HG03139 (cell line): ENCODE data around the gene TET1.
"Not testable (repeated sequence)": the region's sequence is repeated elsewhere in the genome, so short reads cannot be mapped to it uniquely, and the experiment has no call there.

ENCODE experiments used
- ATAC-seq: cut with Tn5 transposase; IDR thresholded peaks from one replicate; pipeline ENCODE4 v1.9.1; 2021; ENCODE audit not compliant: unreplicated experiment

TET1 gene

DNA sequence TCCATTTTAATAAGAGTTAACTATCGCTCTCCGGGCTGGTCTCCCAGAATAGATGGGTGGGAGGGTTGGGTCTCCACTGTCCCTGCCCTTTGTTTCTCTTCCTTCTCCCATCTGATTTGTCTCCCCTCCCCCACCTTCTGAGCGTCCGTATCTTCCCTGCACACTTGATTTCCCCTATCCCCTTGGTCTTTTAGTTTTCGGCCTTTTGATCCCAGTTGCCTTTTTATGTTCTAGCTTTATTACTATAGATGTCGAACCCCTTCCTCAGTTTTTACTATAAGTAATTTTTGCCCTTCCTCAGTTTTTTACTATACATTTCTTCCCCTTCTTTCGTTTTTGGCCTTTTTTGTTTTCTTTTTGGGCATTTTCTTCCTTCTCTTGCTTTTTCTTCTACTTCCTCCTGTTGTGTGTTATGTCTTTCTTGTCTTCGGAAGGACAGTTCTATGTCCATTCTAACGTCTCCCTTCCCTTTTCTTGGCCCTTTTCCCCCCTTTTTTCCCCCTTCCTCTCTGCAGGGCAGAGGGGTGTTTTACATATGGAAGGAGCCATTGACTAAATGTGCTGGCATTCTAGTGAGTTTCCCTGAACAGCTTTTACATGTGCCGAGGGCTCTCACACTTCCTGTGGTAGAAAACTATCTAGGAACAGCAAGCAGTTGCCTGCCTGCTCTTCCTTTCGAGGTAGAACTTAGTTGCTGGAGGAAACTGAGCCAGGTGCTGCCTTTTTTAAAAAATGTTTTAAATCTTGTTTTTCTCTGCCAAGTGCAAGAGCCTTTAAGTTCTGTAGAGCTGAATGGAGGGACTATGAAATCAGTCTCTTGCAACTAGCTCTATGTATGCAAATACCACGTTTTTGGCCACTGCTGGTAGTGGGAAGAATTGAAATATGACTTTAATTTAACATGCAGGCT is 2.8 kb downstream of the TET1 start:
- no peak for ATAC-seq

DNA sequence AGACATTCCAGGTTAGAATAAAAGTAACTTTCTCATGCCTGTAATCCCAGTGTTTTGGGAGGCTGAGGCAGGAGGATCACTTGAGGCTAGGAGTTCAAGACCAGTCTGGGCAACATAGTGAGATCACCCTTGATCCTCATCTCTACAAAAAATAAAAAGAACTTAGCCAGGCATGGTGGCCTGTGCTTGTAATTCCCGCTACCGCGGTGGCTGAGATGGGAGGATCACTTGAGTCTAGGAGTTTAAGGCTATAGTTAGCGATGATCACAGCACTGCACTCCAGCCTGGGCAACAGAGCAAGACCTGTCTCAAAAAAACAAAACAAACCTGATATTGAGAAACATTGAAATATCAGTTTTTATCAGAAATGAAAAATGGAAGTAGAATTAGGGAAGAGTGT is 4.6 kb downstream of the TET1 start:
- ATAC-seq: no peak

GRCh38 chr10:68565658-68566057 is 5.5 kb downstream of the TET1 start:
- no peak for ATAC-seq

DNA sequence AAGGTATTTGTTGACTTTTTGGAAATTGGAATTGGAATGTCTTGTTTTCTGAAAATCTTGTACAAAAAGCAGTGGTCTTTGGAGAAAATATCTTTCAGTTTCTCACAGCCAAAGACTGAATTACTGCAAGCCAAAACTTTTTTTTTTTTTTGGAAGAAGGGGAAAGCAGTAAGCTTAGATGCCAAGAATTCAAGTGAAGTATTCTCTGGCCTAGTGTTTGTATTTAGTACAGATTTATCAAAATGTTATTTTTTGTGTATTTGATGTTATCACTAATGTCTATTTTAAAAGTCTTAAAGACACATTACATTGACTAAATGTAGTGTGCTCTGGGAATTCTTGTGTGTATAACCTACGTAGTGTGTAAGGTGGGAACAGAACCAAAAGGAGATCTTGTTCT is 6.2 kb downstream of the TET1 start:
- no peak for ATAC-seq

DNA sequence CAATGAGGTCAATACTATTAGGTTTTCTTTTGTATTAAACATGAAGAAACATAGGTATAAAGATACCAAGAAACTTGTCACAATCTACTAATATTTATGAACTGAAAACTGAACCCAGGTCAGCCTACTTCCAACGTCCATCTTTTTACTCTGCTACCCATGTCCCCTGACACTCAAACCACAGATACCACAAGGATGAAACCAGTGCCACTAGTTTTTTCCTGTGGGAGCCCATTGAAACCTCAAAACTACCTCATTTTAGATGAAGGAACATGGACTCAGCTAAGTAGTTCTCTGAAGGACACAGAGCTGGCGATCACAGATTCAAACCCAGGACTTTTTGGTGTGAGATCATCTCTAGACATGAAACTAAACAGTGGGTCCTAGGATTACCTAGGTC is 6.8 kb downstream of the TET1 start:
- no peak for ATAC-seq

- no peak for ATAC-seq
These were observed 12.0 kb downstream of the TET1 start for GRCh38 chr10:68572151-68572550.

DNA sequence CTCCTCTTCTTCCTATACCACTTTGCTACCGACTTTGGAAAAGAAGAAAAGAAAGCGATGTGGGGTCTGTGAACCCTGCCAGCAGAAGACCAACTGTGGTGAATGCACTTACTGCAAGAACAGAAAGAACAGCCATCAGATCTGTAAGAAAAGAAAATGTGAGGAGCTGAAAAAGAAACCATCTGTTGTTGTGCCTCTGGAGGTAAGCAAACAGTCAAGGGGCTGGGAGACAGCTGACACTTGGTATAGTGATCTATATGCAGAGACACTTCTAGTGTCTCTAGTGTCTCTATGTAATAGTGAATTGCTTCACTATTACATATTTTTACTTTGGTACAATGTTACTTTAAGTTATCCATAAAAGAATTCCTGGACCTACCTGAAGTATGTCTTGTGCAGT is 13.9 kb downstream of the TET1 start:
- no peak for ATAC-seq

DNA sequence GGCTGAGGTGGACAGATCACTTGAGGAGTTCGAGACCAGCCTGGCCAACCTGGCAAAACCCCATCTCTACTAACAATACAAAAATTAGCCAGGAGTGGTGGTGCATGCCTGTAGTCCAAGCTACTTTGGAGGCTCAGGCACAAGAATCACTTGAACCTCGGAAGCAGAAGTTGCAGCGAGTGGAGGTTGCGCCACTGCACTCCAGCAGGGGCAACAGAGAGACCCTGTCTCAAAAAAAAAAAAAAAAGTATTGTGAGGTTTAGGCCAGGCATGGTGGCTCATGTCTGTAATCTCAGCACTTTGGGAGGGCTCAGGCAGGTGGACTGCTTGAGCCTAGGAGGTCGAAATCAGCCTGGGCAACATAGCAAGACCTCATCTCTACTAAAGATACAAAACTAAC is 16.0 kb downstream of the TET1 start:
- ATAC-seq: no peak

DNA sequence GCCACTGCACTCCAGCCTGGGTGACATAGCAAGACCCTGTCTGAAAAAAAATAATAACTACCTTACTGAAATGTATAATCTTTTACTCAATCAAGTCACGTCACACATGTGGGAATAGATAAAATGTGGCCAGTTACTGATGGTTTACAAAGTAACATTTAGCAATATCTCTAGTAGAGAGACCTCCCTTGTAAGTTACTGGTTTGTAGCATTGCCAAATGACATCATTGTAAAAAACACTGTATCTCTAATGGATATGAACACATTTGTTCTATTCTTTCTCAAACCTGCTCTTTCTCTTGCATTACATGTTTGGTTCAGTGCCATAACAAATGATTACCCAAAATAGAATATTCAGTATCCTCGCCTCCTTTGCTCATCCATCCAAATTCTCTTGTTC is 18.8 kb downstream of the TET1 start:
- ATAC-seq: no peak

DNA sequence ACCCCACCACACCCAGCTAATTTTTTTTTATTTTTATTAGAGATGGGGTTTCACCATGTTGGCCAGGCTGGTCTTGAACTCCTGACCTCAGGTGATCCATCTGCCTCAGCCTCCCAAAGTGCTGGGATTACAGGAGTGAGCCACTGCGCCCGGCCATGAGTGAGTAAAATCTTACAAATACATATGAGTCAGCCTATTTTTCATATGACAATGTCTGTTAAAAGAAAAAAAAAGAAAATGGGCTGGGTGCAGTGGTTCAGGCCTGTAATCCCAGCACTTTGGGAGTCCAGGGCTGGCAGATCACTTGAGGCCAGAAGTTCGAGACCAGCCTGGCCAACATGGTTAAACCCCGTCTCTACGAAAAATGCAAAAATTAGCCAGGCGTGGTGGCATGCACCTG is 24.1 kb downstream of the TET1 start:
- ATAC-seq: not testable (repeated sequence)

DNA sequence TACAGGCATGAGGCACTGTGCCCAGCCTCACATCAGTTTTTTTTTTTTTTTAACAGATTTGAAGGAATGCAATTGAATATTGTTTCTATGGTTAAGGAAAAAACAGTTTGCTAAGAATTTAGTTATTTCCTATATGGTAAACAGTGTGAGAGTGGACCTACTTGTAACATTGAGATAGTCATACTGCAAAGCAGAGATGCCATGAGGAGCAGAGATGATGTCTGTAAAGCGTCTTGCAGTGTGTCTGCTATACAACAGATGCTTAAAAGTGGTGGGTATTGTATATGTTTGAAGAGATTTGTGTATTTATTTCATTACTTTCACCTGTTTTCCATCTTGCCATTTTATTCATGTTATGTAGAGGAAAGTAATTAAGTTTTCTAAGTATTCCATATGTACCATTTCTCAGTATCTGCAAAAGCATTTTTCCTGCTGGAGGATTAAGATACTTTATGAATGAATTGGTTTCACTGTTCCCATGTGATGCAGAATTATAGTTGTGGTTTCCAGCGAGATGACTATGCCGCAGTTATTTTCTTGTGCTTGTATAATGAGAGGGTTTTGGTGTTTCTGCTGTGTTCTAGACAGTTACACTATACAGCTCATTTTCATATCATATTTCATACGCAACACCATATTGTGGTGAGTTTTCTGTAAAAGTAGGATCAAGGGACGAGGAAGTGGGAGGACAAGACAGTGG is 26.6 kb downstream of the TET1 start:
- ATAC-seq: no peak

DNA sequence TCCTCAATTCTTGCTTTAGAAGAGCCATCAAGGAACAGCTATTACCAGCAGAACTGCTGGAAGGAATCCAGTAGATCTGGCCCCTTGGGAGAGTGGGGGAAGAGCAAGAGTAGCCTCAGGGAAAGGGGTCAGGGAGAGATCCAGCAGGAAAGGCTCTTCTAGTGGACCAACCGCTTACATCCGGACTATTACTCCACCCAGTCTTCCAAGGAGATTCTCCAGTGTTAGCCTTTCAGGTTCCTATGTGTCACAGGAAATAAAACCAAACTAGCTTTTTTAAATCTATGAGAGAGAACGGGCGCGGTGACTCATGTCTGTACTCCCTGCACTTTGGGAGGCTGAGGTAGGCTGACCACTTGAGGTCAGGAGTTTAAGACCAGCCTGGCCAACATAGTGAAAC is 34.3 kb downstream of the TET1 start:
- no peak for ATAC-seq

- no peak for ATAC-seq
These were observed 35.4 kb downstream of the TET1 start for GRCh38 chr10:68595513-68595912.

DNA sequence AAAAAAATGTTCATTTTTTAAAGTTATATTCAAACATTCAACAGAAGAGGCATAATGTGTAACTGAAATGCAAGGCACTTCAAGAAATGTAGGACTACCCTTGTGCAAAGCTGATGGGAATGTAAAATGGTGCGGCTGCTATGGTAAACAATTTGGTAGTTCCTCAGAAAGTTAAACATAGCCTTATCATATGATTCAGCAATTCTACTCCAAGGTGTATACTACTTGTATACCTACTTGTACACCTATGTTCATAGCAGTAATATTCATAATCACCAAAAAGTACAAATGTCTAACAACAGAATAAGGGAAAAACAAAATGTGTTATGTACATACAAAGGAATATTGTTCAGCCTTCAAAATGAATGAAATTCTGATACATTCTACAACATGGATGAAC is 37.3 kb downstream of the TET1 start:
- no peak for ATAC-seq

- ATAC-seq: no peak
These were observed 39.0 kb downstream of the TET1 start for GRCh38 chr10:68598978-68599770.

GRCh38 chr10:68599771-68600040 is 39.6 kb downstream of the TET1 start:
- no peak for ATAC-seq

DNA sequence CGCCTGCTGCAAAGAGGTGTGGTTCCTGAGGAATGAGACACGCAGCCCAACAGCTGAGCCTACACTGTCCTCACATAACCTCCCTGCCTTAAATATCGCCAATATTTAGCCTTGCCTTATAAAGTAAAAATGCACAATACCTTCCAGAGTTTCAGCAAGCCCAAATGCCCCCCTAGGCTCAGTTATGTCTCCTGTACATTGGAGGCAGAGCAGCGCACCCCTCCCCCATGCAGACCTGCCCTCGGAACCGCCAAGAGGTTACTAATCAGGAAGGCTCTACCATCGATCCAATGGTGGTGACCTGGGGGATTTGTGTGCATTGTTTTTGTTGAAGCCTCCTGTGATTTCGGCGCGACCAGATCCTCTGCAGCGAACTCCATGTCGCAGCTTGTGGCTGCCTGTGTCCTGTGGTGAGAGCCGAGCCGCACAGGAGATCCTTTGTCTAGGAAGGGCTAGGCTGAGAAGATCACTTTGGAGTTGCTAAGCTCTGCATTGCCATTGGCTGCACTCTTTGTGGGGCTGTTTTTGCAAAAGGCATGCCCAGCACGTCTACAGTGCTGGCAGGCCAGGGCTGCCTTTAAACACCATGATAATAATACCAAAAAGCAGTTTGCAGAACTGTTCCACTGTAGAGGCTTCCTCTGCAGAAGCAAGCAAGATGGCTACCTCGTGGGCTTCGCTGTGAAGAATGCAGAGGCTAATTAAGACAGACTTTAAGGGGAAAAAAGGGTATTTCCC is 40.1 kb downstream of the TET1 start:
- ATAC-seq: peak; percentile 81

DNA sequence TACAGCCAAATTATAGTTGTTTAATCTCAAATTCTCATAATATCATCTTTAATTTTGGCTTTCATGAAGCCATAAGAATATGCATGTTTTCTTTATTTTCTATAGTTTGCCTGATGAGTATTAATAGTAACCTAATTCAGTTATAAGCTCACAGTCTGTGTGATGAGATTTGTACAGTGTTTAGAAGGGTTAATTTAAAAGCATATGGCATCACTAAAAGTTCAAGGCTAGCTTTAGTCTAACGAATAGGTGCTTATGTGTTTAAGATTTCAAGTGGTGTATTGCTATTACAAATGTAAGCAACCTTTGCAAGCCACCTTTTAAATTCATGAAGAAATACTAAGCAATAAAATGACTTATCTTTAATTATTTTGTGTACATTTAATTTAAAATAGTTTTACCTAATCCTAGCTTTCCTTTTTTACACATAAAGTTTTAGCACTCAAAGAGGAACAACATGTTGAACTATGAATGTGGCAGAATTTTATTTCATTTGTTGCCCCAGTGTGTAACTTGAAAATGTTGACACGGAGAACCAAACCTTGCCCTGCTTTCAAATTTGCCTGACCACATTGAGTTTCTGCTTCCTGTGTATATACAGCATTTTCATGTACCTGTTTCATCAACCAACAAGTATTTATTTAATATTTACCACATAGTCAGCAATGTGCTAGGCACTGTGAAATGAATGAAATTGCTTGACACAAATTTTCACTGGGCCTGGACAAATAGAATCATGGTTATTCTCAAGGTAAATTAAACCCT is 41.5 kb downstream of the TET1 start:
- ATAC-seq: no peak

DNA sequence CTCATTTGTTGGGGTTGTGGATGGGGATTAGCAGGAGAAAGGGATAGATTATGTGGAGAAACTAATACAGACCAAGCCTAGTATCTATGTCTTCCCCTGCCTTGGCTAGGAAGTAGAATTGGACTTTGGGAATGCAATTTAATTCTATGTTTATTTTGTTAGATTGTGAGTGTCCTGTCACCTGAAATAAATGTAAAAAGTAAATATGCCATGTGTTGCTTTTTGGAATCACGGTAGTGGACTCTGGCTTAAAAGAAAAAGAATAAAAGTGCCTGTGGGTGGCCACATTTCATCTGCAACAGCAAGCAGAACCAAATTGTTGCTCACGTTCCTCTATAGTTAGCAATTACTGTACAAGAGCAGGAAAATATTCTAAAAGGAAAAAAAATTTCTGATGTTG is 42.3 kb downstream of the TET1 start:
- ATAC-seq: no peak

GRCh38 chr10:68603766-68604165 is 43.6 kb downstream of the TET1 start:
- ATAC-seq: no peak
